Suprapubic skin (tissue), 4 donors: Measurements from ENCODE around the gene HNRNPA1. TPM values are rescaled to one million over a fixed set of nuclear protein-coding genes. Genes with fewer than 3 reads are reported as not detected.
"Not testable (repeated sequence)": the region's sequence is repeated elsewhere in the genome, so short reads cannot be mapped to it uniquely, and the experiment has no call there.

Experiments
- DNase-seq, 2 donors: peaks; one replicate each; pipeline ENCODE4 v3.0.0-alpha.2; 2019; ENCODE audit warnings: low spot score in 2 of 2
- H3K27ac ChIP-seq: fragments of 200-600 bp; sonication (generic); one replicate; pipeline ENCODE4 v1.5.1; 2019
- H3K27me3 ChIP-seq: fragments of 200-600 bp; sonication (generic); one replicate; pipeline ENCODE4 v1.5.1; 2019
- H3K36me3 ChIP-seq: fragments of 200-600 bp; sonication (generic); one replicate; pipeline ENCODE4 v1.5.1; 2019
- H3K4me1 ChIP-seq: fragments of 200-600 bp; sonication (generic); one replicate; pipeline ENCODE4 v1.5.1; 2019
- H3K4me3 ChIP-seq: fragments of 200-600 bp; sonication (generic); one replicate; pipeline ENCODE4 v1.5.1; 2019; ENCODE audit warnings: mild to moderate bottlenecking
- H3K9me3 ChIP-seq: fragments of 200-600 bp; sonication (generic); one replicate; pipeline ENCODE4 v1.5.1; 2019
- CTCF ChIP-seq, 2 donors: fragments of 200-600 bp in 1 of 2; fragments of 450-650 bp in 1 of 2; sonication (generic) in 1 of 2; IDR thresholded peaks; one replicate each; pipeline ENCODE4 v1.5.1; 2016 to 2019; ENCODE audit warnings: antibody characterized with exemption in 2 of 2, mild to moderate bottlenecking in 1 of 2, moderate library complexity in 1 of 2
- EP300 ChIP-seq: sonication (generic); formaldehyde crosslinking; IDR thresholded peaks from one replicate; pipeline ENCODE4 v1.6.1; 2017; ENCODE audit warnings: antibody characterized with exemption
- POLR2A ChIP-seq, 2 donors: fragments of 450-650 bp; IDR thresholded peaks; one replicate each; pipeline ENCODE4 v1.6.1; 2017; ENCODE audit warnings: antibody characterized with exemption in 2 of 2, mild to moderate bottlenecking in 2 of 2, moderate library complexity in 2 of 2
- POLR2AphosphoS5 ChIP-seq, 3 donors: sonication (generic); formaldehyde crosslinking; IDR thresholded peaks; one replicate each; pipeline ENCODE4 v1.6.1; 2017; ENCODE audit warnings: antibody characterized with exemption in 3 of 3
- WGBS: methylation state at CpG from one replicate; pipeline ENCODE4 v1.1.5; 2018; 5-methylcytosine and 5-hydroxymethylcytosine counted together
- total RNA-seq, 4 donors: library from RNA; depleted of rRNA; stranded (reverse); fragments of >200 nt; gene quantifications; one replicate each; pipeline ENCODE4 v1.1.0, GENCODE V29; 2016

Gene HNRNPA1
- total RNA-seq, 4 donors from 2014 or later: 331 to 613 (median 394) TPM

GRCh38 chr12:54273981-54274380 lies 6.5 kb upstream of the HNRNPA1 start:
- H3K27me3 ChIP-seq: no peaks in the 10 kb centered on the region
- H3K4me3 ChIP-seq: no peak overlapping the region
- WGBS: 87% methylated on average over 2 of the region's 2 CpGs
- DNase-seq: no peak
- no peak overlapping the region for H3K27ac ChIP-seq
- TF ChIP-seq CTCF (IDR thresholded peaks at IDR 0.05): no peak
- TF ChIP-seq POLR2A (IDR thresholded peaks at IDR 0.05): no peak
- TF ChIP-seq EP300: no peak
- TF ChIP-seq POLR2AphosphoS5 (IDR thresholded peaks at IDR 0.05): no peak
- H3K9me3 ChIP-seq: no peaks in the 10 kb centered on the region
- H3K36me3 ChIP-seq: peaks cover 8% of the 10 kb centered on the region
- H3K4me1 ChIP-seq: peaks cover 18% of the 10 kb centered on the region

- no peak overlapping the region for H3K4me3 ChIP-seq
- H3K9me3 ChIP-seq: no peaks in the 10 kb centered on the region
- DNase-seq: no peak
- H3K27ac ChIP-seq: no peak overlapping the region
- H3K4me1 ChIP-seq: peaks cover 19% of the 10 kb centered on the region
- TF ChIP-seq CTCF (IDR thresholded peaks at IDR 0.05) (no peak), POLR2AphosphoS5 (IDR thresholded peaks at IDR 0.05) (no peak), EP300 (no peak), POLR2A (IDR thresholded peaks at IDR 0.05) (no peak)
- peaks cover 8% of the 10 kb centered on the region for H3K36me3 ChIP-seq
- no peaks in the 10 kb centered on the region for H3K27me3 ChIP-seq
- WGBS: 86% methylated on average over 3 of the region's 3 CpGs
Measured at GRCh38 chr12:54276368-54276767, 4.2 kb upstream of the HNRNPA1 start.

- no peak overlapping the region for H3K27ac ChIP-seq
- no peak overlapping the region for H3K4me3 ChIP-seq
- H3K27me3 ChIP-seq: no peaks in the 10 kb centered on the region
- no peaks in the 10 kb centered on the region for H3K9me3 ChIP-seq
- 17% methylated on average over 5 of the region's 5 CpGs for WGBS
- H3K4me1 ChIP-seq: peaks cover 33% of the 10 kb centered on the region
- no peak for DNase-seq
- TF ChIP-seq CTCF (IDR thresholded peaks at IDR 0.05) (no peak), POLR2AphosphoS5 (IDR thresholded peaks at IDR 0.05) (no peak), EP300 (no peak), POLR2A (IDR thresholded peaks at IDR 0.05) (no peak)
- peaks cover 15% of the 10 kb centered on the region for H3K36me3 ChIP-seq
Measured at GRCh38 chr12:54277823-54278276, 2.7 kb upstream of the HNRNPA1 start.

DNA sequence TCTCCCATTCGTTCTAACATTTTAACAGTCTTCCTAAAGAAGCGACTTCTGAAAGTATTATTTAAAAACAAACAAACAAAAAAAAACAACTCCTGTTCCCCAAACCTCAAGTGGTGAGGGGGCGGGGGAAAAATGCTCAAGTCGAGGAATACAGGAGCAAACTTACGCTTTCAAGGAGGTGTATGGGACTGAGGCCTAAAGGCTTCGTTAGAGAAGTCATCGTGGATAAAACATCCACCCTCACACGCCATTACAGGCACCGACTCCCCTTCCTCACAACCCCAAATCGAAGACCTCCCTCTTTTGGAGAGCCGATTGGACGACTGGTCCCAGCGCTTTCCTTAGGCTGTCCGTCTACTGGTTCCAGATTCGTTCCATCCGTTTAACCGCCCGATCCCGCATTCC lies 1.3 kb upstream of the HNRNPA1 start:
- H3K36me3 ChIP-seq: peaks cover 22% of the 10 kb centered on the region
- DNase-seq: no peak
- TF ChIP-seq CTCF (IDR thresholded peaks at IDR 0.05) (no peak), EP300 (peak; percentile 11)
- under 1% methylated on average over 19 of the region's 19 CpGs for WGBS
- H3K27me3 ChIP-seq: no peaks in the 10 kb centered on the region
- no peaks in the 10 kb centered on the region for H3K9me3 ChIP-seq
- peak overlapping the region; percentile 97 for H3K27ac ChIP-seq
- peak overlapping the region; percentile 79 for H3K4me3 ChIP-seq
- H3K4me1 ChIP-seq: peaks cover 47% of the 10 kb centered on the region

DNA sequence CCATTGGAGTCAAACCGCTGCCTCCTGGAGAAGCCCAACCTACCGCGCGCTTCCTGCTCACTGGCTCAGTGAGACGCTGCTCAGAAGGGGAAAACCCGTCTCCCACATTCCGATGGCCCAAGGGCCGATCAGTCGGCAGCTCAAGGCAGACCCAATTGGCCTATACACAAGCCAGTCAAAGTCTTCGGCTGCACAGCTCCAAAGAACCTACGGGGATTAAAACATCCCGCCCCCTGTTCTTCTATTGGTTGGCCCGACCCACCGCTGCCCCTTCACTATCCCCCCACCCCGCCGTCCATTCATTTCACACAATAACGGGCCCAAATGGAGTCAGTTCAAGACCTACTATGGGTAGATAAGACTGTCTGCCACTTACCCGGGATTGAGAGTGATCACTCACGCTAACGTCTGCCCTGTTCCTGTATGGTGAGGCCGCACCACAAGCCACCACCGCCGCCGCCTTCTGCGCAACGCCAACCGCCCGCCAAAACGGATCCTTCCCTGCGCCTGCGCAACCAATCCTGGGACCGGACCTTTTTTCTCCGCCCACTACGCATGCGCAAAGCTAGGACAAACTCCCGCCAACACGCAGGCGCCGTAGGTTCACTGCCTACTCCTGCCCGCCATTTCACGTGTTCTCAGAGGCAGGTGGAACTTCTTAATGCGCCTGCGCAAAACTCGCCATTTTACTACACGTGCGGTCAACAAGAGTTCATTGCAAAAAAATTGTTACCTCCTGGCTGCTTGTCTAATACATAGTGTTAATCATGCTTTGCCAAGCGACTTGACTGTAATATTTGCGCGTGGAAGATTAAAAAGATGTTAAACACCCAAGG lies 676 bp upstream of the HNRNPA1 start, which contains the start of gene CBX5:
TSS of gene CBX5 (minus strand) at position 491 of the 836 bp plus-strand sequence. CDS start 22,472 bp downstream, outside the sequence.
- peak within 1 kb of the TSS; percentile 79 for H3K4me3 ChIP-seq
- H3K4me1 ChIP-seq: peaks cover 49% of the 10 kb centered on the region
- peaks cover 27% of the 10 kb centered on the region for H3K36me3 ChIP-seq
- DNase-seq: peak; percentile 100
- H3K27me3 ChIP-seq: no peaks in the 10 kb centered on the region
- no peak for TF ChIP-seq CTCF (IDR thresholded peaks at IDR 0.05)
- no peak for TF ChIP-seq EP300
- peak; percentile 20 to 63 for TF ChIP-seq POLR2A (IDR thresholded peaks at IDR 0.05)
- peak; percentile 75 to 92 (median 79) for TF ChIP-seq POLR2AphosphoS5 (IDR thresholded peaks at IDR 0.05)
- no peaks in the 10 kb centered on the region for H3K9me3 ChIP-seq
- H3K27ac ChIP-seq: peak within 1 kb of the TSS; percentile 97
- WGBS: under 1% methylated on average over 49 of the region's 49 CpGs

DNA sequence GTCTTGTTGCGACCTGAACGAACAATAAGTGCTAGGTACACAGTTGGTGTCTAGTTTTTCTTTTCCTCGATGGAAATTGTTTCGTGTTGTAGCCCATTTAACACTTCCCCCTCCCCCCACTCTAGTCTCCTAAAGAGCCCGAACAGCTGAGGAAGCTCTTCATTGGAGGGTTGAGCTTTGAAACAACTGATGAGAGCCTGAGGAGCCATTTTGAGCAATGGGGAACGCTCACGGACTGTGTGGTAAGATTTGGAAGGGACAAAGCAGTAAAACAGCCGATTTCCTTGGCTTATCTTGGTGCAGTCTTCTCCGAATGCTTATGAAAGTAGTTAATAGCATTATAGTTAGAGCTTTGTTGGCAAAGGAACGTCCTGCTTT lies 724 bp downstream of the HNRNPA1 start:
- not testable (repeated sequence) for DNase-seq, H3K9me3 ChIP-seq, H3K27me3 ChIP-seq
- Histone ChIP-seq H3K4me3 (peak overlapping the region; percentile 79), H3K4me1 (peaks cover 62% of the 10 kb centered on the region), H3K27ac (peak overlapping the region; percentile 97), H3K36me3 (peaks cover 39% of the 10 kb centered on the region)
- 1% methylated on average over 10 of the region's 10 CpGs for WGBS

DNA sequence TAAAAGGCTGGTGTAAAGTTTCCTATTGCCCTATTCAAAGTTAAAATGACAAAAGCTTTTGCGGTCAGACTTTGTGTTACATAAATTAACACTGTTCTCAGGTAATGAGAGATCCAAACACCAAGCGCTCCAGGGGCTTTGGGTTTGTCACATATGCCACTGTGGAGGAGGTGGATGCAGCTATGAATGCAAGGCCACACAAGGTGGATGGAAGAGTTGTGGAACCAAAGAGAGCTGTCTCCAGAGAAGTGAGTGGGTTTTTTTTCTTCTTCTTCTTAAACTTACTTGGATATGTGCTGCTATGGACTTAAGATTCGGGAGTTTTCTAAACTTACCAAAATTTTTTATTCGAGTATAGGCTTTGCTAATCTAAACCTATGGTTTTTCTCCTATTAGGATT lies 1.2 kb downstream of the HNRNPA1 start:
- DNase-seq, H3K27me3 ChIP-seq, H3K9me3 ChIP-seq: not testable (repeated sequence)
- Histone ChIP-seq H3K36me3 (peaks cover 43% of the 10 kb centered on the region), H3K4me1 (peaks cover 67% of the 10 kb centered on the region), H3K4me3 (peak overlapping the region; percentile 79), H3K27ac (peak overlapping the region; percentile 97)
- WGBS: 11% methylated on average over 4 of the region's 4 CpGs
